Measurements from ENCODE around the gene KRT72.

KRT72 gene

DNA sequence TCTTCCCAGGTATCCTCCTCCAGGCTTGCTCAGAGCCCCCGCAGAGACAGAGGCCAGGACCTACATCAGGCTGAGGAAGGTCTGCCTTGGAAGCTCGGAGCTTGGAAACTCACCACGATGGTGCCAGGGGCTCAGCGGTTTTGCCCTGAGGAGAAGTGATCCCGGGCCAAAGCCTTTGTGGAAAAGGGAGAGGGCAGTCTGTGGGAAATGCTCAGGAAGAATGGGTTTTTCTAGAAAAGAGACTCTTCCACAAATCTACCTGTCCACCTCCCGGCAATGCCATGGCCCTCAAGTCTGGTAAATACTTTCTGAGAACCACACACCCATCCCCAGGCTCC lies 42.8 kb upstream of the KRT72 start:
- Histone ChIP-seq H2BK12ac (ENCODE audit: low read length) (no peak overlapping the region), H3K27me3 (ENCODE audit: insufficient read depth, low read length) (no peaks in the 10 kb centered on the region), H4K91ac (ENCODE audit: low read depth, low read length) (no peak overlapping the region), H4K12ac (ENCODE audit: low read depth, low read length) (no peak overlapping the region), H3K27ac (ENCODE audit: low read depth, low read length) (no peak overlapping the region), H3K9ac (ENCODE audit: low read length) (no peak overlapping the region), H3K4me3 (ENCODE audit: low read depth, low read length) (no peak overlapping the region), H2AK5ac (ENCODE audit: low read length) (no peak overlapping the region), H2BK5ac (ENCODE audit: low read depth, low read length, poor library complexity) (no peak overlapping the region), H3K79me1 (ENCODE audit: low read length) (no peaks in the 10 kb centered on the region), H3K18ac (ENCODE audit: low read length) (no peak overlapping the region), H3K4ac (ENCODE audit: low read depth, low read length) (no peak overlapping the region), H3K4me2 (ENCODE audit: low read length) (no peak overlapping the region), H3K4me1 (ENCODE audit: control insufficient read depth in 1 of 2, insufficient read depth in 2 of 2, low read length in 2 of 2) (no peaks in the 10 kb centered on the region), H3K79me2 (ENCODE audit: control insufficient read depth, insufficient read depth, low read length, poor library complexity) (no peaks in the 10 kb centered on the region), H2AFZ (ENCODE audit: insufficient read depth, low read length, poor library complexity) (no peak overlapping the region), H3K9me3 (ENCODE audit: insufficient read depth, low read depth, low read length) (no peaks in the 10 kb centered on the region), H4K8ac (ENCODE audit: low read depth, low read length) (no peak overlapping the region), H3K23ac (ENCODE audit: low read length) (no peak overlapping the region), H2BK120ac (ENCODE audit: insufficient read depth, low read length, poor library complexity) (no peak overlapping the region), H3K36me3 (ENCODE audit: control insufficient read depth in 1 of 2, insufficient read depth in 2 of 2, low read length in 2 of 2) (no peaks in the 10 kb centered on the region), H3K14ac (ENCODE audit: low read length) (no peak overlapping the region)
- no peak for DNase-seq
- WGBS (ENCODE audit: extremely low coverage, insufficient coverage, insufficient read length): no CpG with 5 or more reads among the region's 6 CpGs

DNA sequence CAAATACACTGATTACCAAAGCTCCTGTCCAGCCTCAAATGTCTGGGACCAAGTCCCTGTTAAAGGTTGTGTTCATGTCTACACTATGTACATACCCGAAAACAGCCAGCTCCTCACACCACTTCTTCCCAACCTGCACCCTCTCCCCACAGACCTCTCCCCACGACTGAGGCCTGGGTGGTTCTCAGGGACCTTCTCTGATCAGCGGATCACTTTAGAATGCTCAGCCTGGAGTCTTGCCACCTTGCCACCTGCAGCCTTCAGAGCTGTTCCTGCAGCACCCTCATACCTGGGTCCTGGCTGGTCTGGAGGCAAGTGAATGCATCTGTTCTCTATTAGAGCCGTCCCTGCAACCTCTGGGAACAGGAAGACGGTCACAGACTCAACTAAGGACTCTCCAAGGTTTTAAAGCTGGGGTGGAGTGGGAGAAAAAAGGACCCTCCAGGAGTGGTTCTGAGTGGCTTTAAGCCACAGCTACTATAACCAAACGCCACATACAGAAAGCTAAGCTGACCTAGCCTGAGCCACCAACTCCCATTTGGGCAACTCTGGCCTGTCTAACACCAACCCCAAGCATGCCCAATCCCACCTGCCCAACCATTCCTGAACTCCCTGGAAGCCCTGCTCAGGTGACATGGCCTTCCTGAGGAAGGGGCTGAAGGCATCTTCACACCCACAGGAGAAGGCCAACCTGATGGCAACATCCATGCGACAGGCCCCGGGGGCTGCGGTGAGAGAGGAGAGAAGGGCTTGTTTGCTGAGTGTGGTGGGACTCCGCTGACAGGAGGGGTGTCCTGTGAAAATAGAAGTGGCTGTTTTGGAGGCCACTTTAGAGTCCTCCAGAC lies 42.2 kb upstream of the KRT72 start:
- Histone ChIP-seq H3K4ac (ENCODE audit: low read depth, low read length) (no peak overlapping the region), H3K18ac (ENCODE audit: low read length) (no peak overlapping the region), H3K4me1 (ENCODE audit: control insufficient read depth in 1 of 2, insufficient read depth in 2 of 2, low read length in 2 of 2) (no peaks in the 10 kb centered on the region), H3K23ac (ENCODE audit: low read length) (no peak overlapping the region), H3K27me3 (ENCODE audit: insufficient read depth, low read length) (no peaks in the 10 kb centered on the region), H4K91ac (ENCODE audit: low read depth, low read length) (no peak overlapping the region), H2BK12ac (ENCODE audit: low read length) (no peak overlapping the region), H2BK120ac (ENCODE audit: insufficient read depth, low read length, poor library complexity) (no peak overlapping the region), H3K4me3 (ENCODE audit: low read depth, low read length) (no peak overlapping the region), H3K14ac (ENCODE audit: low read length) (no peak overlapping the region), H2AFZ (ENCODE audit: insufficient read depth, low read length, poor library complexity) (no peak overlapping the region), H3K79me2 (ENCODE audit: control insufficient read depth, insufficient read depth, low read length, poor library complexity) (no peaks in the 10 kb centered on the region), H3K27ac (ENCODE audit: low read depth, low read length) (no peak overlapping the region), H4K8ac (ENCODE audit: low read depth, low read length) (no peak overlapping the region), H3K4me2 (ENCODE audit: low read length) (no peak overlapping the region), H3K9me3 (ENCODE audit: insufficient read depth, low read depth, low read length) (no peaks in the 10 kb centered on the region), H3K9ac (ENCODE audit: low read length) (no peak overlapping the region), H4K12ac (ENCODE audit: low read depth, low read length) (no peak overlapping the region), H2BK5ac (ENCODE audit: low read depth, low read length, poor library complexity) (no peak overlapping the region), H3K79me1 (ENCODE audit: low read length) (no peaks in the 10 kb centered on the region), H3K36me3 (ENCODE audit: control insufficient read depth in 1 of 2, insufficient read depth in 2 of 2, low read length in 2 of 2) (no peaks in the 10 kb centered on the region), H2AK5ac (ENCODE audit: low read length) (no peak overlapping the region)
- no CpG with 5 or more reads among the region's 10 CpGs for WGBS (ENCODE audit: extremely low coverage, insufficient coverage, insufficient read length)
- no peak for DNase-seq

DNA sequence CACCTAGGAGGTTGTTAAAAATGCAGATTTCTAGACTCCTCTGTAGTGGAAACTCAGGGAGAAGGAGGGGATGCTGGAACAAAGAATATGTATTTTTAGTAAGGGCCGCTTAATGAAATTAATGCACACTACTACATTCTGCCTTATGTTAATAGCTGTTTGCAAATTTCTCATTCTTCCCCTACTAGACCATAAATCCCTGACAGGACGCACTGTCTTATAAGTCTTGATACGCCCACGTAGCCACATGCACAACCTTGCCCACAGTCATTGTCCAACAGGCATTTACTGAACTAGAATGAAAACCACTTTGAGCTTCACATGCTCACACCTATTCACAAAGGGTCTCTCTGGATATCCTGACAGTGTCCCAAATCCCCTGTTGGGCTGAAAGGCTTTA lies 40.2 kb upstream of the KRT72 start:
- H3K4me1 ChIP-seq (ENCODE audit: control insufficient read depth in 1 of 2, insufficient read depth in 2 of 2, low read length in 2 of 2): no peaks in the 10 kb centered on the region
- no peak for DNase-seq
- H3K9ac ChIP-seq (ENCODE audit: low read length): no peak overlapping the region
- no peak overlapping the region for H2BK12ac ChIP-seq (ENCODE audit: low read length)
- no peak overlapping the region for H2AK5ac ChIP-seq (ENCODE audit: low read length)
- no peaks in the 10 kb centered on the region for H3K9me3 ChIP-seq (ENCODE audit: insufficient read depth, low read depth, low read length)
- no peak overlapping the region for H3K4me2 ChIP-seq (ENCODE audit: low read length)
- H3K18ac ChIP-seq (ENCODE audit: low read length): no peak overlapping the region
- H4K91ac ChIP-seq (ENCODE audit: low read depth, low read length): no peak overlapping the region
- no peak overlapping the region for H4K12ac ChIP-seq (ENCODE audit: low read depth, low read length)
- H2BK120ac ChIP-seq (ENCODE audit: insufficient read depth, low read length, poor library complexity): no peak overlapping the region
- no peaks in the 10 kb centered on the region for H3K27me3 ChIP-seq (ENCODE audit: insufficient read depth, low read length)
- no peak overlapping the region for H3K4me3 ChIP-seq (ENCODE audit: low read depth, low read length)
- H2BK5ac ChIP-seq (ENCODE audit: low read depth, low read length, poor library complexity): no peak overlapping the region
- H3K36me3 ChIP-seq (ENCODE audit: control insufficient read depth in 1 of 2, insufficient read depth in 2 of 2, low read length in 2 of 2): no peaks in the 10 kb centered on the region
- no CpG with 5 or more reads among the region's 4 CpGs for WGBS (ENCODE audit: extremely low coverage, insufficient coverage, insufficient read length)
- H3K27ac ChIP-seq (ENCODE audit: low read depth, low read length): no peak overlapping the region
- peak overlapping the region; percentile 31 for H3K23ac ChIP-seq (ENCODE audit: low read length)
- no peaks in the 10 kb centered on the region for H3K79me2 ChIP-seq (ENCODE audit: control insufficient read depth, insufficient read depth, low read length, poor library complexity)
- no peak overlapping the region for H2AFZ ChIP-seq (ENCODE audit: insufficient read depth, low read length, poor library complexity)
- no peaks in the 10 kb centered on the region for H3K79me1 ChIP-seq (ENCODE audit: low read length)
- H3K14ac ChIP-seq (ENCODE audit: low read length): no peak overlapping the region
- H4K8ac ChIP-seq (ENCODE audit: low read depth, low read length): no peak overlapping the region
- no peak overlapping the region for H3K4ac ChIP-seq (ENCODE audit: low read depth, low read length)

DNA sequence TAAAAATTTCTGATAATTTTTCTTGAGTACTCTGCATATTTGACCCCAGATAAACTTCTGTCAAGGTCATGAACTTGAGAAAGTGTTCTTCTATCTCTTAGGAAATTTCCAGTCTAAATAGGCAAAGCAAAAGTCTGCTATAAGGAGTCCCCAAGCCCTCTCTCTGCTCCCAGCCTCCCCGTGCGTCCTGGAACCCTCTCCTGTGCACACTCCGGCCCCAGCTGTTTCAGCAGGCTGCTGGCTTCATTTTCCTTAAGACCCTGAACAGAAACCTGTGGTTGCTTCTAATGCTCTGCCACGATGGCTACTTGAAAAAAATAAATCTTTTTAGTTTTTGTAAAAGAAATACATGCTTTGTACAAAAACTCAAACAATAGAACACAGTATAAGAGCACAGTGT lies 36.0 kb upstream of the KRT72 start:
- Histone ChIP-seq H4K8ac (ENCODE audit: low read depth, low read length) (no peak overlapping the region), H3K9ac (ENCODE audit: low read length) (no peak overlapping the region), H3K4ac (ENCODE audit: low read depth, low read length) (no peak overlapping the region), H3K18ac (ENCODE audit: low read length) (no peak overlapping the region), H4K12ac (ENCODE audit: low read depth, low read length) (no peak overlapping the region), H2BK120ac (ENCODE audit: insufficient read depth, low read length, poor library complexity) (no peak overlapping the region), H3K79me1 (ENCODE audit: low read length) (no peaks in the 10 kb centered on the region), H2AFZ (ENCODE audit: insufficient read depth, low read length, poor library complexity) (no peak overlapping the region), H3K36me3 (ENCODE audit: control insufficient read depth in 1 of 2, insufficient read depth in 2 of 2, low read length in 2 of 2) (no peaks in the 10 kb centered on the region), H3K14ac (ENCODE audit: low read length) (no peak overlapping the region), H3K4me2 (ENCODE audit: low read length) (no peak overlapping the region), H3K23ac (ENCODE audit: low read length) (no peak overlapping the region), H2AK5ac (ENCODE audit: low read length) (no peak overlapping the region), H2BK12ac (ENCODE audit: low read length) (no peak overlapping the region), H4K91ac (ENCODE audit: low read depth, low read length) (no peak overlapping the region), H3K4me3 (ENCODE audit: low read depth, low read length) (no peak overlapping the region), H3K27ac (ENCODE audit: low read depth, low read length) (no peak overlapping the region), H3K79me2 (ENCODE audit: control insufficient read depth, insufficient read depth, low read length, poor library complexity) (no peaks in the 10 kb centered on the region), H3K4me1 (ENCODE audit: control insufficient read depth in 1 of 2, insufficient read depth in 2 of 2, low read length in 2 of 2) (no peaks in the 10 kb centered on the region), H3K27me3 (ENCODE audit: insufficient read depth, low read length) (no peaks in the 10 kb centered on the region), H2BK5ac (ENCODE audit: low read depth, low read length, poor library complexity) (no peak overlapping the region), H3K9me3 (ENCODE audit: insufficient read depth, low read depth, low read length) (peaks cover 2% of the 10 kb centered on the region)
- no peak for DNase-seq
- WGBS (ENCODE audit: extremely low coverage, insufficient coverage, insufficient read length): no CpG with 5 or more reads among the region's 4 CpGs
